GM12864 (cell line): ENCODE data around the gene DHX30.

Experiments
- DNase-seq: peaks from one replicate; pipeline ENCODE4 v3.0.0-alpha.2; 2011; ENCODE audit warnings: low read depth
- H3K4me3 ChIP-seq: 2 replicates; pipeline ENCODE4 v1.5.1; 2011; ENCODE audit warnings: mild to moderate bottlenecking, low read depth, low read length, control low read depth
- TF ChIP-seq, protein P1 (sequence below): IDR thresholded peaks from 2 replicates; pipeline ENCODE4 v1.5.1; 2011; ENCODE audit warnings: low read depth, mild to moderate bottlenecking, moderate library complexity, low read length, control low read depth, inconsistent platforms; ENCODE audit errors: missing control alignments

DHX30 gene

GRCh38 chr3:47896736-47897135 is 93.8 kb downstream of the DHX30 start:
- TF ChIP-seq, protein P1, sequence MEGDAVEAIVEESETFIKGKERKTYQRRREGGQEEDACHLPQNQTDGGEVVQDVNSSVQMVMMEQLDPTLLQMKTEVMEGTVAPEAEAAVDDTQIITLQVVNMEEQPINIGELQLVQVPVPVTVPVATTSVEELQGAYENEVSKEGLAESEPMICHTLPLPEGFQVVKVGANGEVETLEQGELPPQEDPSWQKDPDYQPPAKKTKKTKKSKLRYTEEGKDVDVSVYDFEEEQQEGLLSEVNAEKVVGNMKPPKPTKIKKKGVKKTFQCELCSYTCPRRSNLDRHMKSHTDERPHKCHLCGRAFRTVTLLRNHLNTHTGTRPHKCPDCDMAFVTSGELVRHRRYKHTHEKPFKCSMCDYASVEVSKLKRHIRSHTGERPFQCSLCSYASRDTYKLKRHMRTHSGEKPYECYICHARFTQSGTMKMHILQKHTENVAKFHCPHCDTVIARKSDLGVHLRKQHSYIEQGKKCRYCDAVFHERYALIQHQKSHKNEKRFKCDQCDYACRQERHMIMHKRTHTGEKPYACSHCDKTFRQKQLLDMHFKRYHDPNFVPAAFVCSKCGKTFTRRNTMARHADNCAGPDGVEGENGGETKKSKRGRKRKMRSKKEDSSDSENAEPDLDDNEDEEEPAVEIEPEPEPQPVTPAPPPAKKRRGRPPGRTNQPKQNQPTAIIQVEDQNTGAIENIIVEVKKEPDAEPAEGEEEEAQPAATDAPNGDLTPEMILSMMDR = no peak
- H3K4me3 ChIP-seq = no peak overlapping the region
- DNase-seq = no peak

- TF ChIP-seq, protein P1 = no peak
- no peak for DNase-seq
- no peak overlapping the region for H3K4me3 ChIP-seq
Observed at GRCh38 chr3:47897954-47898353, 95.0 kb downstream of the DHX30 start.

DNA sequence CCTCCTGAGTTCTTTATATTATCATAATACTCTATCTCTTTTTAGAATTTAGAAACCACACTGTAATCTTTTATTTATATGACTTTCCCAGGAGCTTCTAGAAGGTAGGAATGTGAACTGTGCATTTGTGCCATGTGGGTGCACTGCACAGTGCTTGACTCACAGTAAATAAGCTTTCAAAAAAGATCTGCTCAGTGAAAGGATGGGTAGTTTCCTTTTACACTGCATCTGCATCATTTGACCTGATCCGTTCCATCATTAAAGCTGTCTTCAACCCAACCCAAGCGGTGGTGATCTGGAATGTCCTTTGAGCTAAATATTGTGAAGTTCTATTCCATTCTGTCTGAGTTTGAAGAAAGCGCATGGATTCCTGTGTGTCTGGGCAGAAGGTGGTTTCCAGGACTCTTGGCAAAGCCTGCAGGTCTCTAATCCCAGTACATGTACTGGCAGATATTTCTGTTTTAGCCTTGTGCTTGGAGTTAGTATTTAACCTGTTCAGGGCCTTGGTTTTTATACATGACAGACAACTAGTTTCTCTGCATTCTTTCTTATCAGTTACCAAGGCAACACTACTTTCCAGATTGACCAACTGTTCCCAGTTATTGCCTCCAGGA is 96.7 kb downstream of the DHX30 start:
- H3K4me3 ChIP-seq = no peak overlapping the region
- TF ChIP-seq, protein P1 = no peak
- no peak for DNase-seq
